Measurements from ENCODE around the gene IL12A.
A peak's percentile ranks its signal among the peaks of the same experiment; 100 is the strongest.

The IL12A gene

GRCh38 chr3:159996018-159996417, 7.4 kb downstream of the IL12A start:
- CTCF ChIA-PET, result interaction anchor here (1.0 to 12.2 kb wide), 3 partner anchors 8 to 111 kb away, joined by 4 to 273 read pairs (median 20); no protein-coding TSS in a partner anchor
- no peak for DNase-seq (ENCODE audit: extremely low spot score)
- TF ChIP-seq CTCF (IDR thresholded peaks at IDR 0.05; ENCODE audit: control extremely low read depth, extremely low read depth, low read depth, missing control alignments), result no peak
- POLR2A ChIA-PET, result no interaction called here

GRCh38 chr3:159996959-159997358, 8.3 kb downstream of the IL12A start:
- ChIA-PET CTCF (interaction anchor here (1.4 to 14.3 kb wide), 4 partner anchors 6 to 112 kb away, joined by 4 to 273 read pairs (median 146); partner anchors contain the start of gene IL12A), POLR2A (no interaction called here)
- TF ChIP-seq CTCF (IDR thresholded peaks at IDR 0.05; ENCODE audit: control extremely low read depth, extremely low read depth, low read depth, missing control alignments), result no peak
- DNase-seq (ENCODE audit: extremely low spot score), result no peak

- no peak for DNase-seq (ENCODE audit: extremely low spot score)
- CTCF ChIA-PET, result interaction anchor here (1.6 to 14.7 kb wide), 3 partner anchors 11 to 114 kb away, joined by 3 to 394 read pairs (median 273); partner anchors contain the start of gene IL12A
- POLR2A ChIA-PET, result no interaction called here
- no peak for TF ChIP-seq CTCF (IDR thresholded peaks at IDR 0.05; ENCODE audit: control extremely low read depth, extremely low read depth, low read depth, missing control alignments)
Measured at GRCh38 chr3:160001148-160001760, 12.6 kb downstream of the IL12A start.

- ChIA-PET POLR2A (no interaction called here), CTCF (interaction anchor here (0.8 to 14.7 kb wide), 9 partner anchors 9 to 173 kb away, joined by 3 to 394 read pairs (median 11); partner anchors contain the start of gene IL12A)
- DNase-seq (ENCODE audit: extremely low spot score), result no peak
- no peak for TF ChIP-seq CTCF (IDR thresholded peaks at IDR 0.05; ENCODE audit: control extremely low read depth, extremely low read depth, low read depth, missing control alignments)
Measured at GRCh38 chr3:160001850-160002623, 13.4 kb downstream of the IL12A start.

- DNase-seq (ENCODE audit: extremely low spot score), result peak; percentile 60
- peak; percentile 84 for TF ChIP-seq CTCF (IDR thresholded peaks at IDR 0.05; ENCODE audit: control extremely low read depth, extremely low read depth, low read depth, missing control alignments)
- ChIA-PET CTCF (interaction anchor here (0.6 to 14.7 kb wide), 39 partner anchors 9 to 461 kb away, joined by 3 to 394 read pairs (median 4); partner anchors contain the start of genes IL12A and SCHIP1), POLR2A (no interaction called here)
Measured at GRCh38 chr3:160003520-160004128, 15.0 kb downstream of the IL12A start.

GRCh38 chr3:160005004-160005403, 16.4 kb downstream of the IL12A start:
- no peak for TF ChIP-seq CTCF (IDR thresholded peaks at IDR 0.05; ENCODE audit: control extremely low read depth, extremely low read depth, low read depth, missing control alignments)
- ChIA-PET CTCF (interaction anchor here (0.8 to 14.7 kb wide), 16 partner anchors 11 to 176 kb away, joined by 3 to 394 read pairs (median 7); partner anchors contain the start of gene IL12A), POLR2A (no interaction called here)
- DNase-seq (ENCODE audit: extremely low spot score), result no peak

Measured in GM10248 (cell line).